ENCODE measurements around the gene PICK1.

- TF ChIP-seq CTCF (IDR thresholded peaks at IDR 0.05): no peak
- TF ChIP-seq POLR2A (IDR thresholded peaks at IDR 0.05): no peak
- TF ChIP-seq EP300 (IDR thresholded peaks at IDR 0.05): no peak
These were observed 43.1 kb upstream of the PICK1 start for GRCh38 chr22:38014083-38014482.
